ENCODE measurements around the gene MUL1.
"Not testable (repeated sequence)": the region's sequence is repeated elsewhere in the genome, so short reads cannot be mapped to it uniquely, and the experiment has no call there.

GRCh38 chr1:20496725-20497383 is 11.1 kb downstream of the MUL1 start:
- not testable (repeated sequence) for TF ChIP-seq POLR2A, CTCF, POLR2AphosphoS5 (IDR thresholded peaks at IDR 0.05)
